WTC11 (cell line): ENCODE results near the gene PGPEP1.

Experiments used
- ESRRA ChIP-seq: sonication (generic); formaldehyde crosslinking; IDR thresholded peaks from 2 replicates; pipeline ENCODE4 v1.8.1; 2022; ENCODE audit warnings: mild to moderate bottlenecking, missing genetic modification reagents, borderline replicate concordance
- ETV6 ChIP-seq: sonication (generic); formaldehyde crosslinking; IDR thresholded peaks from 2 replicates; pipeline ENCODE4 v1.8.1; 2022; ENCODE audit warnings: mild to moderate bottlenecking, missing genetic modification reagents
- JUN ChIP-seq: sonication (generic); formaldehyde crosslinking; IDR thresholded peaks from 2 replicates; pipeline ENCODE4 v1.8.0; 2023; ENCODE audit warnings: mild to moderate bottlenecking, missing genetic modification reagents
- NR3C1 ChIP-seq: sonication (generic); formaldehyde crosslinking; conservative IDR thresholded peaks from 2 replicates; pipeline ENCODE4 v1.8.1; 2023; ENCODE audit warnings: low read depth, mild to moderate bottlenecking, missing genetic modification reagents
- PRRX2 ChIP-seq: fragments of 250-450 bp; sonication (Bioruptor Pico); IDR thresholded peaks from 2 replicates; pipeline ENCODE4 v1.8.0; 2021; ENCODE audit warnings: mild to moderate bottlenecking
- ZNF219 ChIP-seq: sonication (generic); formaldehyde crosslinking; IDR thresholded peaks from 2 replicates; pipeline ENCODE4 v1.8.0; 2023; ENCODE audit warnings: missing genetic modification reagents, mild to moderate bottlenecking, borderline replicate concordance
- TF ChIP-seq, protein P1 (sequence below): fragments of 200-600 bp; IDR thresholded peaks from 2 replicates; pipeline ENCODE4 v1.8.0; 2022; ENCODE audit warnings: antibody characterized with exemption
- TF ChIP-seq, protein P2 (sequence below): sonication (generic); formaldehyde crosslinking; IDR thresholded peaks from 2 replicates; pipeline ENCODE4 v1.8.1; 2022; ENCODE audit warnings: low read depth, mild to moderate bottlenecking, moderate library complexity, missing genetic modification reagents, borderline replicate concordance
- TF ChIP-seq, protein P3 (sequence below): sonication (generic); formaldehyde crosslinking; IDR thresholded peaks from 2 replicates; pipeline ENCODE4 v1.8.1; 2022; ENCODE audit warnings: mild to moderate bottlenecking, moderate library complexity, missing genetic modification reagents

DNA sequence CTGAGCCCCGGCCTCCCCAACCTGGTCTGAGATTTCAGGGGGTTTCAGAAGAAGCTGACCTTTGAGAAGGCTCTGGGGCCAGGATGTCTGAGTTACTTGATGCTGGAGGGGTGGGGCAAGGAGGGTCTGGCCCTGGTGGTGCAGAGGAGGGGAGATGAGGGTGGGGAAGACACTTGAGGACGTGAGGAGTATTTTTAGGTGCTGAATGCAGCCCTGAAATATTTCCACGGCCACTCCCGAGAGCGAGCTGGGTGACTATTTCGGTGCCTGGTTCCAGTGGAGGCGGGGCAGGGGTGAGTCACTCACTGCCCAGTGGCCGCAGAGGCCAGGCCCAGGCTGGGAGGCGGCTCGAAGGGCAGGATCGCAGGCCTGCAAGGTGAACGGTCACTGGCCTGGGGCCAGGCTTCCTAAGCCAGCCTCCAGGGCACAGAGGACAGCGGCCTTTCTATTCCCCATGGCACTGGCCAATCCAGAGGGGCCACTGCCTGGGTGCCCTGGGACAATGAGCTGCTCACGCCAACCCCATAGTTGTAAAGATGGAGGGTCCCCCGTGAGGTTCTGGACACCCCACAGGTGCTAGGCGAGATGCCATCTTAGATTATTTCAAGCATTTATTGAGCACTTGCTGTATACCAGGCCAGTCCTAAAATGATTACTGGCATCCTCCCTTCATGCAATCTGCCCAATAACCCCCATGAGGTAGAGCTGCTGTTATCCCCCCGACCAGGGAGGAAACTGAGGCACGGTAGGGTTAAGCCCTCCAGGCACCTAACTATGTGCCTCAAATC is 39.3 kb upstream of the PGPEP1 start:
- TF ChIP-seq ETV6 (CRISPR knock-in tag) (no peak), JUN (CRISPR knock-in tag) (no peak), ZNF219 (CRISPR knock-in tag) (no peak), NR3C1 (CRISPR knock-in tag) (no peak), ESRRA (no peak), PRRX2 (CRISPR knock-in tag) (no peak)
- TF ChIP-seq, protein P1, sequence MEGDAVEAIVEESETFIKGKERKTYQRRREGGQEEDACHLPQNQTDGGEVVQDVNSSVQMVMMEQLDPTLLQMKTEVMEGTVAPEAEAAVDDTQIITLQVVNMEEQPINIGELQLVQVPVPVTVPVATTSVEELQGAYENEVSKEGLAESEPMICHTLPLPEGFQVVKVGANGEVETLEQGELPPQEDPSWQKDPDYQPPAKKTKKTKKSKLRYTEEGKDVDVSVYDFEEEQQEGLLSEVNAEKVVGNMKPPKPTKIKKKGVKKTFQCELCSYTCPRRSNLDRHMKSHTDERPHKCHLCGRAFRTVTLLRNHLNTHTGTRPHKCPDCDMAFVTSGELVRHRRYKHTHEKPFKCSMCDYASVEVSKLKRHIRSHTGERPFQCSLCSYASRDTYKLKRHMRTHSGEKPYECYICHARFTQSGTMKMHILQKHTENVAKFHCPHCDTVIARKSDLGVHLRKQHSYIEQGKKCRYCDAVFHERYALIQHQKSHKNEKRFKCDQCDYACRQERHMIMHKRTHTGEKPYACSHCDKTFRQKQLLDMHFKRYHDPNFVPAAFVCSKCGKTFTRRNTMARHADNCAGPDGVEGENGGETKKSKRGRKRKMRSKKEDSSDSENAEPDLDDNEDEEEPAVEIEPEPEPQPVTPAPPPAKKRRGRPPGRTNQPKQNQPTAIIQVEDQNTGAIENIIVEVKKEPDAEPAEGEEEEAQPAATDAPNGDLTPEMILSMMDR: no peak
- TF ChIP-seq, protein P2, sequence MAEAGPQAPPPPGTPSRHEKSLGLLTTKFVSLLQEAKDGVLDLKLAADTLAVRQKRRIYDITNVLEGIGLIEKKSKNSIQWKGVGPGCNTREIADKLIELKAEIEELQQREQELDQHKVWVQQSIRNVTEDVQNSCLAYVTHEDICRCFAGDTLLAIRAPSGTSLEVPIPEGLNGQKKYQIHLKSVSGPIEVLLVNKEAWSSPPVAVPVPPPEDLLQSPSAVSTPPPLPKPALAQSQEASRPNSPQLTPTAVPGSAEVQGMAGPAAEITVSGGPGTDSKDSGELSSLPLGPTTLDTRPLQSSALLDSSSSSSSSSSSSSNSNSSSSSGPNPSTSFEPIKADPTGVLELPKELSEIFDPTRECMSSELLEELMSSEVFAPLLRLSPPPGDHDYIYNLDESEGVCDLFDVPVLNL (CRISPR knock-in tag): no peak
- TF ChIP-seq, protein P3, sequence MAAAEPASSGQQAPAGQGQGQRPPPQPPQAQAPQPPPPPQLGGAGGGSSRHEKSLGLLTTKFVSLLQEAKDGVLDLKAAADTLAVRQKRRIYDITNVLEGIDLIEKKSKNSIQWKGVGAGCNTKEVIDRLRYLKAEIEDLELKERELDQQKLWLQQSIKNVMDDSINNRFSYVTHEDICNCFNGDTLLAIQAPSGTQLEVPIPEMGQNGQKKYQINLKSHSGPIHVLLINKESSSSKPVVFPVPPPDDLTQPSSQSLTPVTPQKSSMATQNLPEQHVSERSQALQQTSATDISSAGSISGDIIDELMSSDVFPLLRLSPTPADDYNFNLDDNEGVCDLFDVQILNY (CRISPR knock-in tag): no peak
